ENCODE results near the gene FHIP2A.
"Not testable (repeated sequence)": the region's sequence is repeated elsewhere in the genome, so short reads cannot be mapped to it uniquely, and the experiment has no call there.

The FHIP2A gene

GRCh38 chr10:114850126-114850525, 28.5 kb downstream of the FHIP2A start:
- TF ChIP-seq, protein P1, sequence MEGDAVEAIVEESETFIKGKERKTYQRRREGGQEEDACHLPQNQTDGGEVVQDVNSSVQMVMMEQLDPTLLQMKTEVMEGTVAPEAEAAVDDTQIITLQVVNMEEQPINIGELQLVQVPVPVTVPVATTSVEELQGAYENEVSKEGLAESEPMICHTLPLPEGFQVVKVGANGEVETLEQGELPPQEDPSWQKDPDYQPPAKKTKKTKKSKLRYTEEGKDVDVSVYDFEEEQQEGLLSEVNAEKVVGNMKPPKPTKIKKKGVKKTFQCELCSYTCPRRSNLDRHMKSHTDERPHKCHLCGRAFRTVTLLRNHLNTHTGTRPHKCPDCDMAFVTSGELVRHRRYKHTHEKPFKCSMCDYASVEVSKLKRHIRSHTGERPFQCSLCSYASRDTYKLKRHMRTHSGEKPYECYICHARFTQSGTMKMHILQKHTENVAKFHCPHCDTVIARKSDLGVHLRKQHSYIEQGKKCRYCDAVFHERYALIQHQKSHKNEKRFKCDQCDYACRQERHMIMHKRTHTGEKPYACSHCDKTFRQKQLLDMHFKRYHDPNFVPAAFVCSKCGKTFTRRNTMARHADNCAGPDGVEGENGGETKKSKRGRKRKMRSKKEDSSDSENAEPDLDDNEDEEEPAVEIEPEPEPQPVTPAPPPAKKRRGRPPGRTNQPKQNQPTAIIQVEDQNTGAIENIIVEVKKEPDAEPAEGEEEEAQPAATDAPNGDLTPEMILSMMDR (IDR thresholded peaks at IDR 0.05; ENCODE audit: low read depth, low read length) = no peak
- DNase-seq (ENCODE audit: extremely low read depth, low read depth) = no peak

- no peak for DNase-seq (ENCODE audit: extremely low read depth, low read depth)
- TF ChIP-seq, protein P1 (IDR thresholded peaks at IDR 0.05; ENCODE audit: low read depth, low read length) = no peak
Measured at GRCh38 chr10:114851336-114851735, 29.8 kb downstream of the FHIP2A start.

- TF ChIP-seq, protein P1 (IDR thresholded peaks at IDR 0.05; ENCODE audit: low read depth, low read length) = no peak
- no peak for DNase-seq (ENCODE audit: extremely low read depth, low read depth)
Measured at GRCh38 chr10:114852197-114852596, 30.6 kb downstream of the FHIP2A start.

DNA sequence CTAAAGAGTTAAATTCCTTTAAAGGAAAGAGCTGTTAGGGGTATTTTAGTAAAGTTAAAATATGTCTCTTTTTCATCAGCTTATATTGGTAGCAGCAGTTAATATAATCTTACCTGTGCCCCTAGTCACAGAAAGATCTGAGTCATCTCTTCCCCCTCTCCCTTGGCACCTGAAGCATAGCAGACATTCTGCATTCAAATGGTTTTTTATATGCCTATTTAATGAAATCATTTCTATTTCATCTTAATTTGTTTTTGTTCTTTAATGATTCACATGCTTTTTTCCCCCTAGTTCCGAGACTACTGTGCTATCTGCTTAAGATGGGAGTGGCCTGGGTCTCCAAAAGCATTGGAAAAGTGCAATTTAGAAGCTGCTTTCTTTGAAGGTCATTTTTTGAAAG, 33.3 kb downstream of the FHIP2A start:
- no peak for DNase-seq (ENCODE audit: extremely low read depth, low read depth)
- TF ChIP-seq, protein P1 (IDR thresholded peaks at IDR 0.05; ENCODE audit: low read depth, low read length) = no peak

GRCh38 chr10:114855776-114856543, 34.4 kb downstream of the FHIP2A start:
- TF ChIP-seq, protein P1 (IDR thresholded peaks at IDR 0.05; ENCODE audit: low read depth, low read length) = no peak
- DNase-seq (ENCODE audit: extremely low read depth, low read depth) = no peak

DNA sequence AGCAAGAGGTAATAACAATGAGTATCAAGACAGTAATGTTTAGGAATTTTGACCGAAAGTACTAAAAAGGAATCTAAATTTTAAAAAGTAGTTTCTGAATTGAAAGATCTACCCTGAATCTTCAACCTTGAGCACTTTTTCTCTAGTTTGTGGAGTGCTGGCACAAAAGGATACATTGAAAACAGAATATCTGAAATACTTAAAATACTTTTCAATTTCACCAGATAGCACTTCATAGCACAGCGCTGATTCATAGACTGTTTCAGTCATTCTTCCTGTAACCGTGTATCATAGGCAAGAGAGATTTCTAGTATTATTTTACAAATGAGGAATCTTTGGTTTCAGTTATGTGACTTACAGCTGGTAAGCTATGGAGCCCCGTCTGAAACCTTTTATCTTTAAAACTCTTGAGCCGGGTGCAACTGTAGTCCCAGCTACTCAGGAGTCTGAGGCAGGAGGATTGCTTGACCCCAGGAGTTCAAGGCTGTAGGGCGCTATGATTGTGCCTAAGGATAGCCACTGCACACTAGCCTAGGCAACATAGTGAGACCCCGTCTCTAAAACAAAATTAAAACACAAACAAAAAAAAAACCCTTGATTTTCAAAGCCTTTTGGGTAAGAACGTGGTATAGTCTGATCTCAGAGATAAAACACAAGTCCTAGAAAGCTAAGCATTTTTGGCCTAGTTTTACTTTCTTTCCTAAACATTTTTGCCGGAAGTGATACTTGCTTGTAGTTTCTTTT, 35.1 kb downstream of the FHIP2A start:
- TF ChIP-seq, protein P1 (IDR thresholded peaks at IDR 0.05; ENCODE audit: low read depth, low read length) = no peak
- peak; percentile 29 for DNase-seq (ENCODE audit: extremely low read depth, low read depth)

DNA sequence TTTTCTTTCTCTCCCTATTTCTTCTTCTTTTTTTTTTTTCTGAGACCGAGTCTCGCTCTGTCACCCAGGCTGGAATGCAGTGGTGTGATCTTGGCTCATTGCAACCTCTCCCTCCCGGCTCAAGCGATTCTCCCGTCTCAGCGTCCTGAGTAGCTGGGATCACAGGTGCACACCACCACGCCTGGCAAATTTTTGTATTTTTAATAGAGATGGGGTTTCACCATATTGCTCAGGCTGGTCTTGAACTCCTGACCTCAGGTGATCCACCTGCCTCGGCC, 35.6 kb downstream of the FHIP2A start:
- not testable (repeated sequence) for DNase-seq (ENCODE audit: extremely low read depth, low read depth)
